Gastrocnemius medialis (tissue), 4 donors: ENCODE measurements around the gene RYR1.

Source experiments
- POLR2A ChIP-seq, 2 donors: fragments of 450-650 bp; IDR thresholded peaks; one replicate each; pipeline ENCODE4 v1.6.1; 2017; ENCODE audit warnings: antibody characterized with exemption in 2 of 2, mild to moderate bottlenecking in 2 of 2, moderate library complexity in 2 of 2
- TF ChIP-seq, protein P1 (sequence below), 5 experiments: fragments of 450-650 bp in 3 of 5; fragments of 200-600 bp in 2 of 5; sonication (generic) in 2 of 5; IDR thresholded peaks in 4 of 5; conservative IDR thresholded peaks in 1 of 5; 1 replicate in 4 of 5; 2 replicates in 1 of 5; pipeline ENCODE4 v1.5.1; 2016 to 2019; ENCODE audit warnings: antibody characterized with exemption in 5 of 5, mild to moderate bottlenecking in 3 of 5, moderate library complexity in 3 of 5

DNA sequence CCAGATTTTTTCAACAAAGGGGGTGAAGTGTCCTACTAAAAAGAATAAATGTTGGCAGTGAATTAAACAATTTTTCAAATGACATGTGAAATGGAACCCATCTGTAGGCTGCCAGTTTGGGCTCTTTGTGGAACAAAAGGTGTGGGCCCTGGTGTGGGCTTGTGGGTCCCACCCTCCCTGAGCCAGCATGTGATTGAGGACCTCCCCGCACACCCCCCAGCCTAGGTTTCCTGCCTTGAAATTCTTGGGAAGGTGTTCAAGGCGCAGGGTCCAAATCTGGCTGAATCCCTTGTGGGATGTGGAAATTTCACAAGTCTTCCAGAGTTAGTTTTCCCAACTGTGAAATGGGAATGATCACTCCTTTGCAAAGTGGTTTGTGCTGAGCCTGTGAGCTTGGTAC, 49.7 kb upstream of the RYR1 start:
- TF ChIP-seq, protein P1, sequence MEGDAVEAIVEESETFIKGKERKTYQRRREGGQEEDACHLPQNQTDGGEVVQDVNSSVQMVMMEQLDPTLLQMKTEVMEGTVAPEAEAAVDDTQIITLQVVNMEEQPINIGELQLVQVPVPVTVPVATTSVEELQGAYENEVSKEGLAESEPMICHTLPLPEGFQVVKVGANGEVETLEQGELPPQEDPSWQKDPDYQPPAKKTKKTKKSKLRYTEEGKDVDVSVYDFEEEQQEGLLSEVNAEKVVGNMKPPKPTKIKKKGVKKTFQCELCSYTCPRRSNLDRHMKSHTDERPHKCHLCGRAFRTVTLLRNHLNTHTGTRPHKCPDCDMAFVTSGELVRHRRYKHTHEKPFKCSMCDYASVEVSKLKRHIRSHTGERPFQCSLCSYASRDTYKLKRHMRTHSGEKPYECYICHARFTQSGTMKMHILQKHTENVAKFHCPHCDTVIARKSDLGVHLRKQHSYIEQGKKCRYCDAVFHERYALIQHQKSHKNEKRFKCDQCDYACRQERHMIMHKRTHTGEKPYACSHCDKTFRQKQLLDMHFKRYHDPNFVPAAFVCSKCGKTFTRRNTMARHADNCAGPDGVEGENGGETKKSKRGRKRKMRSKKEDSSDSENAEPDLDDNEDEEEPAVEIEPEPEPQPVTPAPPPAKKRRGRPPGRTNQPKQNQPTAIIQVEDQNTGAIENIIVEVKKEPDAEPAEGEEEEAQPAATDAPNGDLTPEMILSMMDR (IDR thresholded peaks at IDR 0.05 in 4 of 5, conservative IDR thresholded peaks at IDR 0.05 in 1 of 5): no peak
- TF ChIP-seq POLR2A (IDR thresholded peaks at IDR 0.05): no peak
